NCI-H2029 (cell line): ENCODE data around the gene SEPHS1.
"Not testable (repeated sequence)": the region's sequence is repeated elsewhere in the genome, so short reads cannot be mapped to it uniquely, and the experiment has no call there.

Source experiments
- DNase-seq: peaks from one replicate; lab custom pipeline; 2025; lab: John Stamatoyannopoulos, UW

The SEPHS1 gene

DNA sequence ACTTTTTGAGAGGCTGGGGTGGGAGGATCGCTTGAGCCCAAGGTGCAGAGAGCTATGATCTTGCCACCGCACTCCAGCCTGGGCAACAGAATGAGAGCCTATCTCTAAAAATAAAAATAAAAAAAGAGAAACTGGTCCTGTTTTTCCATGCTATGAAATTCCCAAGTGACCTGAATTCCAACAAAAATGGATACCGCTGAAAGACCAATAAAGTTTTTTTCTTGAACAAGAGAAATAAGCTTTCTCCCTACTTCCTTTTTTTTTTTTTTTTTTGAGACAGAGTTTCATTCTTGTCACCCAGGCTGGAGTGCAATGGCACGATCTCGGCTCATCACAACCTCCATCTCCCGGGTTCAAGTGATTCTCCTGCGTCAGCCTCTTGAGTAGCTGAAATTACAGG is 12.5 kb upstream of the SEPHS1 start:
- DNase-seq, result no peak

DNA sequence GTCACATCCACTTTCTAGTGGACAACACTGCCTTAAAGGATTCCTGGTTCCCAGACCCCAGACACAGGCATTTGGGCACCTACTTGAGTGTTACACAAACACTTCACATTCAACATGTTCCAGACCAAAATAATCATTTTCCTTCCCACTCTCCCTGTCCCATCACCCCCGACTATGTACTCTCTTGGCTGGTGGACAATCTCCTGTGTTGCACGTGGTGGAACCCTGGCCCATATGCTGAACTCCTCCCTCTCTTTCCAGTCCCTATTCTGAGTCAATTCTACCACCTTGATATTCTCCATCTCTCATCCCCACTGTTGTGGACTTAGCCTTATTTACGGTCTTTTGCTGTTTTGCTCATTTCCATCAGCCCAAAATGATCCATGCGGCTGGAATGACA is 8.3 kb upstream of the SEPHS1 start:
- no peak for DNase-seq

DNA sequence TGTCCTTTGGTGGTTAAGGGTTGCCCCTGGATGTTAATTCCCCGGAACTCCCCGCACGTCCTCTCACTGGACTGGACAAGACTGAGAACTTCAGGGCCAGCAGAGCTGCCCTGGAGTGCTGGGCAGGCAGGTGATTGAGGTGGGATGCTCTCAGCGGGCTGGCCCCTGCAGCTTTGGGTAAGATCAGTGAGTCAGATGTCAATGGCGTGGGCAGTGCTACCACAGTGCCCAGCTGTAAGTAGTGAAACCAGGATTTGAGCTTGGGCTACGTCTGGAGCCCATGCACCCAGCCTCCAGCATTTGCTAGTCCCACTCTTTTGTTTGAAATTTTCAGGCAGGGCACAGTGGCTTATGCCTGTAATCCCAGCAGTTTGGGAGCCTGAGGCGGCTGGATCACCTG is 6.7 kb upstream of the SEPHS1 start:
- no peak for DNase-seq

DNA sequence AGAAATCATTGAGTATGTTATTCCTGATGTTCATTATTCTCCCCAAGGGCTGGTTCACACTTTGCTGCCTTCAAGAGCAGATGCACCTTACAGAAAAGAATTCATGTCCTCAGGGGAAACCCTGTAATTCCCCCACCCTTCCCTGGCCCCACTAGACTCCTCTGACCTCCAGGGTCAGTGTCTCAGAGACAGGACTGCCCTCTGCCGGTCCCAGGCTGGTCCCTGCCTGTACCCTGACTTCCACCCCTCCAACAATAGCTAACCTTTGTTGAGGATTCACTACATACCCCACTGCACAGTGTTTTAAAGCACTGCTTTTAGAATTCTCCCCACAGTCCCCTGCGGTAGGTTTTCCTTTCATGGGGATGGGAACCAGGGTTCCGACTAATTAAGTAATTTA is 4.4 kb upstream of the SEPHS1 start:
- DNase-seq, result no peak

DNA sequence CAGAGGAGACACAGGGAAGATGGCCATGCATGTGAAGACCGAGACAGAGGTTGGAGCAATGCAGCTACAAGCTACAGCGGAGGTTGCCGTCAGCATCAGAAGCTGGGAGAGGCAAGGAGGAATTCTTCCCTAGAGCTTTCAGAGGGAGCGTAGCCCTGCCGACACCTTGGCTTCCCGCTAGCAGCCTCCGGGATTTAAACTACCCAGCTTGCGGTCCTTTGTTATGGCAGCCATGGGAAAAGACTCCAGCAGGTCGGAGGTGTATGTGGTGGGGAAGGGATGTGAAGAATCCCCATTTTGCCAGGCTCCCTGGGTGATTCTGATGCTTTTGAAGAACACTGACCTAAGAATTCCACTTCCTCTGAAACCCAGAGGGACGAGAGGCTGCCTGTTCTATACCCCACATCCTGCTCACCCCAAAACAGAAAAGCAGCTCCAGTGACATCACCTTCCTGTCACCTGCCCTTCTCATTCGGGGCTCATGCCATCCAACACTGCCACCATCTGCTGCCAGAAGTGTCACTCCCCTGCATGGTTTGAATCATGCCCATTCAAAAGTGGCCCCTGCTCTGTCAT is 3.3 kb upstream of the SEPHS1 start:
- DNase-seq, result no peak

DNA sequence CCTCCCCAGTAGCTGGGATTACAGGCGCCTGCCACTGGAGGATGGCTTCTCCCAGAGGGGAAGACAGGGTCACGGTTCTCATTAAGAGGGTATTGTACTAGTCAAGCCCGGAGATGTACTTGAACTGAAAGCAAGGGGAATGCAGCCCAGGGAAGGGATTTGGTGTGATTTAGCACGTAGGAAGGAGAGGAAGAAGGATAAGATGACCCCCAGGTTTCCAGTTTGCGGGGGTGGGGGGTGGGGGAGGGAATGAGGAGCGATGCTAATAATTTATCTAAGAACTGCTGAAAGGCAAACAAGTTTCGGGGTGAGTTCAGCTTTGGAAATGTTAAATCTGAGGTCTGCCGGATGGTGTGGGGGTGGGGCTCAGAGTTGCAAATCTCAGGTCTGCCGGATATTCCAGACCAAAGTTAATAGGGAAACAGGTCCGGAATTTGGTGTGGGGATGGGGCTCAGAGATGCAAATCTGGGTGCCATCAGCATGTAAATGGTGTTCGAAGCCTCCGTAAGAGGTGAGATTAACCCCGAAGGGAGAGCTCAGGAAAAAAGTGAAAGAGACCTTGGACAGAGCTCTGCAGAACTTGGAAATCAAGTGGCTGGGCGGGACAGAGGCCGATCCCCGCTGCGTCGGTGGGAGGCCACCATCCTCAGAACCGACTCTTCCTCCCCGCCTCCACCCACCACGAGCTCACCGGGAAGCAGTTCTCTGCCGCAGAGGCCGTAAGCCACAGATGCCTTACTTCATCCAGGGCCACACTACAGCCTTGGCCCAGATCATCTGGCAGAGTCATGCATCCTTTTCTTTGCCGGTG is 1.6 kb upstream of the SEPHS1 start:
- no peak for DNase-seq

DNA sequence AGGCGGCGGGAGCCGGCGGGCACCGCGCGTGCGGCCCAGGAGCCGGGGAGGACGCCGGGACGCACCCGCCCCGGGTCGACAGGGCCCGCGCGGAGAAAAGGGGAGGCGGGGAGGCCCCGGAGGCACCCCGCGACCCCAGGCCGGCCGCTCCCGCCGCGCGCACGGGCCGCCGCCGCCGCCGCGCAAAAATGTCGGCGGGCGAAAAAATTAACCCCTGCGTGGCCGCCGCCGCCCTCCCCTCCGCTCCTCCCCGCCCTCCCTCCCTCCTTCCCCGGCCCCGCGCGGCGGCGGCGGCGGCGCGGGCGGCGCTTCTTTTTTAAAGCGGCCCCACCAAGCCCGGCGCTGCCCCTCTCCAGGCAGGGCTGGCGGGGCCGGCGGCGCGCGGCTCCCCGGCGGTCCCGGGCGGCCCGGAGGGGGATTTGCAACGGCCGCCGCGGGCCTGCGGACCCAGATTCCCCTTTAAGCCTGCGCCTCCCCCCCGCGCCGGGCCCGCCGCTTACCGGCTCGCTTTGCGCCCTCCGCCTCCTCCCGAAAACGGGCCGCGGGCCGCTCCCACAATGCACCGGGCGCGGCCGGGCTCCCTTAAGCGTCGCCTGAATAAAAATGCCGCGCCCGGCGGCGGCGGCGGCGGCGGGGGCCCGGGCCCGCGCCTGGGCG is 465 bp downstream of the SEPHS1 start:
- DNase-seq, result peak; percentile 31

DNA sequence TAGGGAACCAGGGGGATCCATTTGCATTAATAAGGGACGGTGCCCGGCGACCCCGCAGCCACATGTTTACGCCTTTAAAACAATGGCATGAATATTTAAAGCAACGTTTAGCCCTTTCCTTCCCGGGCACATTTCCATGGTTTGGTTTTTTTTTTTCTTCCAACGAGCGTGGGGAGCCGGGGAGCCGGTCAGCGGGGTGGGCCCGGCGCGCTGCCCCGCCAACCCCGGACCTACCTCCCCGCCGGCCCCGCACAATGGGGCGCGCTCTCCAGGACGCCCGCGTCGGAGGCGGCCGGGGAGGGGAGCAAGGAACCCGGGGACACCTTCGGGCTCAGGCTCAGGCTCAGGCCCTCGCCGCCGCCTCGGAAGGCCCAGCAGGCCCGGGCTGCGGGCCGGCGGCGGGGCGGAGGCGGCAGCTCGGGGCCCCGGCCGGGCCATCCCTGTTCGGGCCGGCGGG is 1.0 kb downstream of the SEPHS1 start:
- no peak for DNase-seq

DNA sequence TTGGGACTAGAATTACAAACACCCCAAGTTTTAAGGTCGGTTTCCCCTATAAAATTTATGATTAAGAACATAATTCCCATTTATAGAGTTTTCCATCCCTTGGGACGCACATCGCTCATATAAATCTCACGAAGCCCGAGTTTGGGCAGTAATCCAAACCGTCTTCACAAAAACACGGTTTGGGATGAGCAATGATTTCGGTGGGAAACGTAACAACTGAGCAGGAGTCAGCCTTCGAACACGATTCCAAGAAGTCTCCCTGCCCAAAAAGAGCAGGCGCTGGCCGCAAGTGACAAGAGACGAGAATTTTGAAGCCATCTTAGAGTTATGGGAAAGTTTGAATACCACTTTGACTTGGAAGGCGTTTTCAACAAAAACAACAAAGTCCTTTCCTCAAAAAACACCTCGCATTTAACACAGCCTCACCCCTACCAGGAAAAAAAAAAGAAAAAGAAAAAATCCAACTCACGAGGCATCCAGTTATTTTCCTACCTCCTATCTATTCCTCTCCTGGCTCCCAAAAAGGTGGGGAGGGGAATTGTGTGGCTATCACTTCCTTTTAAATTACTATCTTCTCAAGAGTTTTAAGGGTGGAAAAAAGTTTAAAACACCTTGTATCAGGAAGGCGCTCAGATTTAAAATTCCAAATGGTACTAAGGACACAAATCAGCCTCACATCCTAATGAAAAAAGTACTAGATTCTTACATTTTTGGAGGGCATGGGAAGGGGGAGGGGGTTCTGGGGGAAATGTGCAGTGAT is 1.6 kb downstream of the SEPHS1 start:
- DNase-seq, result no peak

DNA sequence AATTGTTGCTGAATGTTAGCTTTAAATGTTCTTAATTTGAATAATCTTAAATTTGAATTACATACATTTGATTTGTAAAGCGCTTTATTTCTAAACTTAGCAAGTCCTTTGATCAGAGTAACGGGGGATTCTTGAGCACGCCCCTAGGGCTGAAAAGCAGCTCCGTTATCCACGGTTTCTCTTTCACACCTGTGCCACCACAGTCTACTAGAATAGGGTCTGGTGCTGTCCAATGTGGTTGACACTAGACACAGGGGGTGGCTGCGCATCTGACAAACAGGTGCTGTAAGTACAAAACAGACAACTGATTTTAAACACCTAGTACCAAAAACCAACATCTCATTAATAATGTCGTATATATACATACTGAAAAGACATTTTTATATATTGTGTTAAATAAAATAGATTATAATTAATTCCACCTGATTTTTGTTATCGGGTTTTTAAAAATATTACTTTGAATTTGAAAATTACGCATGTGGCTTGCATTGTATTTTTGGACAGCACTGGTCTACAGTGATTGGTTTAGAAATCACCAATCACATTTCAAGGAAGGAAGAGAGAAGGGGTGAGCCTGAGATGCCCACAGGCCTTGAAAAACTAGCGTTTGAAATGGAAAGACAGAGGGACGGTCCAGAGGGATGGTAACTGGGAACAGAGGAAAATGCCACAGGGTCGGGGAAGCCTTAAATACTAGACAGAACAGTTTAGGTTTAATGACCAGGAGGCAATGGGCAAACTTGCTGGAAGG is 7.3 kb downstream of the SEPHS1 start:
- no peak for DNase-seq

DNA sequence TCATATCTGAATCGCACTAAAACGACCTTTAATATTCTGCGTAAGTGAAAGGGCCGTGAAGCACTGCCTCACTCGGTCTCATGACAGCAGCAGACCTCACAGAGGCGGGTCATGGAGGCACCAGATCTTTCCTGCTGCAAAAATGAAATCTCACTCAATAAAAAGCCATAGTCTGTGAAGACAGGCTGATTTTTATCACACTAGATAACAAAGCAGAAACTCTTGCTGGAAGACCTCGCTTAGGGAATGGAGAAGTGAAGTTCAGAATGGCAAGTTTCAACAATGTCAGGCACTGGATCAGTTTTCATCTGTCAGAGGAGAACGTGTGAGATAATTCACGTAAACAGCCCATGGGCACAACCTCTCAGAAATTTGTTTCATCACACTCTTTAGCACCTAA is 8.0 kb downstream of the SEPHS1 start:
- no peak for DNase-seq

DNA sequence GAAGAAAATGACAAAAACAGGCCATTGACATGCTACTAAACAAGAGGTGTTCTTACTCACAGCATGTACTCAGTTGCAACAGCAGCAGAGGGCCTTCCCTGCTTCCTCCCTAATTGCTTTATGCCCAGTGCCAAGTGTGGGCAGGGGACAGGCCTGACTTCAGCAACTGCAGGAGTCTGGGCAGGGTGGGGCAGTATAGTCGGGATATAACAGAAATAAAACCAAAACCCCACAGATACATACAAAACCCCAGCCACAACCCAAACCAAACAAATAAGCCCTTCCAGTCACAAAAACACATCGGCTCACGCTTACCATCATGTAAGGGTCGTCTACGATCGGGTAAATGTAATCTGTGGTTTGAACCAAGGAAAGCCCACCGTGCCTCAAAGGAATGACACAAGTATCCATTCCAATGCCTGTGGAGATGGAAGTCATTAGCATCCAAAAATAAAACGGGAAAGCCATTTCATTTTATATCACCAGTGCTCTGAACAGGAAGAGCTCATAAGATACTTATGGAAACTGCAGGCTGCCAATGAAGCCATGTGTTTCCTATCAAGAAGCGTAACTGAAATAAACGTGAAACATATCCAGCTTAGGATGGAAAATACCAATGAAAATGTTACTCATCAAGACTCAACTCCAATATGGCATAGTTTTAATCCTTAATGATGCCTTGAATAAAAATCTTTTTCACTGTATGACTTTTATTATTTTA is 9.5 kb downstream of the SEPHS1 start:
- no peak for DNase-seq

DNA sequence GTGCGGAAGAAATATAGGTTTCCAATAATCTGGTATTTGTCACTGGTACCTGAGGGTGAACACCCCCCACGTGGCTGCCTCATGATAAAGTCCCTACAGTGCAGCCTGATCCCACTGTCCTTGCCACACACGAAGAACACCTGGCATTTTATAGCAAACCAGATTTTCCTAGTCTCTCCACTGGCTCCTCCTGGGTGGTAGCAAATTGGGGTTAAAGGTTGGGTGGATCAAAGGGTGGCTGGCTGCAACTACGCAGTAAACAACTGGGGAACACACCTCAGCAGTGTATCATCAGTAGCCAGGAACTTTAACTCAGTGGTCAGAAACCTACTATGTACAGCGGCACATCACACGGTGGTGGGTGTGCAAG is 10.3 kb downstream of the SEPHS1 start:
- DNase-seq, result no peak

DNA sequence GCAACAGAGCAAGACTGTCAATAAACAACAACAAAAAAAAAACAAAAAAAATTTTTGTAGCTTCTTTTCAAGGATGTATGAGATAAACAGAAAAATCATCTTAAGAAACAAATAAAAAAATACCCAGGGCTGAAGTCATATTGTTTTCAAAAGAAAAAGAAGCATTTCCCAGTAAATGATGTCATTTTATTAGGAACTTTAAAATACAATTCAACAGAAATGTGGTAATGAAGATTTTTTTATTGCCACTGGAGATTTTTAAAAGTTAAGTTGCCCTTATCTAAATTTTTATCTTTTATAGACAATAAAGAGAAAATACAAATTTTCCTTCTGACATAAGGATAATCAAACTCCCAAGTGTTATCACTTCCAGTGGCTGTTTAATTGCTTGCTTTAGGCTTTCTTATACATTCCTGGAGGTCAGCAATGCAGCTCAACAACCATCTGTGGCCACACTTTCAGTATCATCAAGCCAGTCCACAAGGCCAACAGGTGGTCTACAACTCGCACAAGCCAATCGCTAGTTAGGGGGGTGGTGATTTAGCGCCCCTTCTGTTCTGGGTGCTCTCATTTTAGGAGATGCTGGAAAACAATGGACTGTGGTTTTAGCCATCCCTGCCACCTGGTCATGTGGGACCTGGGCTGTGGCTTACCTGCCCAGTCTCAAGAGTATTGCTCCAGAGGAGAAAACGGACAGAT is 10.8 kb downstream of the SEPHS1 start:
- DNase-seq, result no peak

DNA sequence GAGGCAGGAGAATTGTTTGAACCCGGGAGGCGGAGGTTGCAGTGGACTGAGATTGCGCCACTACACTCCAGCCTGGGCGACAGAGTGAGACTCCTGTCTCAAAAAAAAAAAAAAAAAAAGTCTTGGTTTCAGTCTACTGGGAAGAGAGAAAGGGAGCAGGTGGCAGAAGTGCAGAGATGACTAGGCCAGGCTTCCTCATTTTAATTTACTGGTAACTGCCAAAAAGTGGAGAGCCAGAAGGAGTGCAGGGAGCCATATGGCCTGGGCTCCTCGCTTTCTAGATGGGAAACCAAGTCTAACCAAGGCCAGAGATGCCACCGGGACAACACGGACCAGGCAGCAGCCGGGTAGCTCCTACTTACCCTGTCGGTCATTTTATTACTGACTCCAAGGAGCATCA is 12.2 kb downstream of the SEPHS1 start:
- no peak for DNase-seq

DNA sequence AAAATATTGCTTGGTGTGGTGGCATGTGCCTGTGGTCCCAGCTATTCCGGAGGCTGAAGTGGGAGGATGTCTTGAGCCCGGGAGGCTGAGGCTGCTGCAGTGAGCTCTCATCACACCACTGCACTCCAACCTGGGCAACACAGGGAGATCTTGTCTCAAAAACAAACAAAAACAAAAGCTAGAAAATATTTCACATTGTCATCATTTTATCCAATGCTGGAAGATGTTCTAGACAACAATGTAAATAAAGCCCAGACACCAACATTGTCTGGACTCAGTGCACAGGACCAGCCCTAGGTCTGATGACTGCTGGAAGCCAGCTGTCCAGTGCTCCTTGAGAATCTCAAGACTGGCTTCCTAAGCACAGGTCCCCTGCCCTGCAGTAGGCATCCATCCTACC is 13.5 kb downstream of the SEPHS1 start:
- DNase-seq, result no peak

DNA sequence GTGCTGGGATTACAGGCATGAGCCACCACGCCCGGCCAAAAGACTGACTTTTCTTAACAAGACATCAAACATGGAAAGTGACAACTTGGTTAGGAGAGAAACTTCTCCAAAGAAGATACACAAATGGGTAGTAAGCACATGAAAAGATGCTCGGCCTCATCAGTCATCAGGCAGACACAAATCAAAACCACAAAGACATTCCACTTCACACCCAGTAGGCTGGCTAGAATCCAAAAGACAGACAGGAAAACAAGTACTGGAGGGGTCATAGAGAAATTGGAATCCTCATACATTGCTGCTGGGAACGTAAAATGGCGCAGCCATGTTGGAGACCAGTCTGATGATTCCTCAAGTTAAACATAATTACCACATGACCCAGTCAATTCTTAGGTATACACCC is 16.4 kb downstream of the SEPHS1 start:
- no peak for DNase-seq

DNA sequence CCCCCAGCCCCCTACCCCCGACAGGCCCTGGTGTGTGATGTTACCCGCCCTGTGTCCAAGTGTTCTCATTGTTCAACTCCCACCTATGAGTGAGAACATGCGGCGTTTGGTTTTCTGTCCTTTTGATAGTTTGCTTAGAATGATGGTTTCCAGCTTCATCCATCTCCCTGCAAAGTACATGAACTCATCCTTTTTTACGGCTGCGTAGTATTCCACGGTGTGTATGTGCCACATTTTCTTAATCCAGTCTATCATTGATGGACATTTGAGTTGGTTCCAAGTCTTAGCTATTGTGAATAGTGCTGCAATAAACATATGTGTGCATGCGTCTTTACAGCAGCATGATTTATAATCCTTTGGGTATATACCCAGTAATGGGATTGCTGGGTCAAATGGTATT is 17.1 kb downstream of the SEPHS1 start:
- not testable (repeated sequence) for DNase-seq

DNA sequence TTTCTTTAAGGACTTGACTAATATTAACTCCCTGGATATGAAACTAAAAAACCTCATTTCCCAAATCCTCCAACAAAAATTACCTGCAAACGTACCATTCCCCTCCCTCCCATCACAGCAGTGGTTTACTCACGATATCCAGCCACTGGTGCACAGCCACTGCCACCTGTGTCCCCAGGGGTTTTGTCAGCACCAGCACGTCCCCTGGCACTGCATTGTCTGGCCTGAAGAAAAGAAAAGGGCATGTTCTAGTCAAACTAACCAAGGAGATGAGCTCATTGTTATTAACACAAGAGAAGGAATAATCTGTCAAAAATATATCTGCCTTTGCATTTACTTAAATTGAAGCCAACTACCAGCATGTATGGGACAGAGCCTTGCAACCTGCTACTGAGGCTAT is 18.5 kb downstream of the SEPHS1 start:
- DNase-seq, result no peak

DNA sequence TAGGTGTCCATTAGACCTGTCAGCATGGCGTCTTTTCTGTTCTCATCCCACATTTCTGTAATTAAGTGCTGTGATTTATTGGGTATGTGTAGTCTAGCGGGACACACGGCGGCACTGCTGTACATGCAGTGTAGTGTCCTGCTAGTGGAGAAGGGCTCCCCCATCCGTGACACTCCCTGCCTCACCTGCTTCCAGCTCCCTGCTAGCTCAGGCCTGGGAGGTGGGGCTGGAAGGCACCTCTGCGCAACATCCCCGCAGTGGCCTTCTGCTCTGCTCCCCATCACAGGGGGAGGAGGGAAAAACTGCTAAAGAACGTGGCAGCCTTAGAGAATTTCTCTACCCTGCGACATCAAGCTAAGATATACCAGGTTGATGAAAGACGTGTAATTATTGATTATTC is 19.5 kb downstream of the SEPHS1 start:
- no peak for DNase-seq

DNA sequence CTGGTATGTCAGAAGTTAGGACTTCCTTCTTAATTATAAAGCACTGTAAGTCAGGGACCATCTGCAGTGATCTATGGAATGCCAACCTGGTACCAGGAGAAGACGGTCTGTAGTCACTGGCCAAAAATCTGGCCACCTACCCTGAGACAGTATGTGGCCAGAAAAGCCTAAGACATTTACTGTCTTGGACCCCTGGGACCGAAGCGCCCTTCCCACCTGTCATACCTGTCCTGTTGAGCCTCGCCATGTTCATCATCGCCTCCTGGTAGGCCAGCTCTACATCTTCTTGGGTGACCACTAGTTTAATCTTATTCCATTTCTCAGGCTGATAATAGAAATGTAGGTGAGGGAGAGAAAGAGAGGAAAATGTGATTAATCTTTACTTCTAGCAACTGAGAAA is 20.0 kb downstream of the SEPHS1 start:
- DNase-seq, result no peak
